Neural cell (in vitro differentiated cells): ENCODE results near the gene CNTNAP2.

ENCODE experiments used
- CTCF ChIP-seq: fragments of 450-650 bp; IDR thresholded peaks from 2 replicates; pipeline ENCODE4 v1.5.1; 2014; ENCODE audit warnings: antibody characterized with exemption, mild to moderate bottlenecking, moderate library complexity; ENCODE audit not compliant: poor library complexity, severe bottlenecking
- EZH2 ChIP-seq: fragments of 200-600, 300-800 bp; shearing (Covaris generic), sonication (generic); IDR thresholded peaks from 2 replicates; pipeline ENCODE4 v1.6.1; 2014; ENCODE audit warnings: antibody characterized with exemption, low read length, borderline replicate concordance, mild to moderate bottlenecking; ENCODE audit not compliant: insufficient read depth, poor library complexity, severe bottlenecking
- POLR2AphosphoS5 ChIP-seq: IDR thresholded peaks from 2 replicates; pipeline ENCODE4 v1.6.1; 2012
- REST ChIP-seq: IDR thresholded peaks from 2 replicates; pipeline ENCODE4 v1.6.1; 2012; ENCODE audit warnings: borderline replicate concordance
- SMC3 ChIP-seq: fragments of 450-650 bp; conservative IDR thresholded peaks from 2 replicates; pipeline ENCODE4 v1.6.1; 2014; ENCODE audit warnings: antibody characterized with exemption, mild to moderate bottlenecking, moderate library complexity; ENCODE audit not compliant: poor library complexity

- no peak for TF ChIP-seq CTCF
- TF ChIP-seq SMC3 = no peak
- TF ChIP-seq POLR2AphosphoS5 = no peak
- TF ChIP-seq REST = no peak
- TF ChIP-seq EZH2 = no peak
Observed at GRCh38 chr7:146731185-146731584, 614.6 kb downstream of the CNTNAP2 start.
